ENCODE results near the gene CALN1.

GRCh38 chr7:72316148-72316547, 96.0 kb downstream of the CALN1 start:
- TF ChIP-seq POLR2AphosphoS5 (IDR thresholded peaks at IDR 0.05; ENCODE audit: low read depth) (no peak), EZH2phosphoT487 (IDR thresholded peaks at IDR 0.05; ENCODE audit: unreplicated experiment) (no peak), CTCF (conservative IDR thresholded peaks at IDR 0.05; ENCODE audit: low read depth in 2 of 2) (no peak), EZH2 (IDR thresholded peaks at IDR 0.05; ENCODE audit: low read depth, unreplicated experiment) (no peak), ZNF462 (CRISPR knock-in tag; IDR thresholded peaks at IDR 0.05) (no peak), REST (IDR thresholded peaks at IDR 0.05; ENCODE audit: unreplicated experiment) (no peak)

All from GM23338 (cell line).